Activated naive CD4-positive, alpha-beta T cell (primary cell): ENCODE measurements around the gene POLN.

ENCODE experiments used
- DNase-seq, 4 experiments: peaks; one replicate each; lab custom pipeline; 2025; lab: John Stamatoyannopoulos, UW

POLN gene

DNA sequence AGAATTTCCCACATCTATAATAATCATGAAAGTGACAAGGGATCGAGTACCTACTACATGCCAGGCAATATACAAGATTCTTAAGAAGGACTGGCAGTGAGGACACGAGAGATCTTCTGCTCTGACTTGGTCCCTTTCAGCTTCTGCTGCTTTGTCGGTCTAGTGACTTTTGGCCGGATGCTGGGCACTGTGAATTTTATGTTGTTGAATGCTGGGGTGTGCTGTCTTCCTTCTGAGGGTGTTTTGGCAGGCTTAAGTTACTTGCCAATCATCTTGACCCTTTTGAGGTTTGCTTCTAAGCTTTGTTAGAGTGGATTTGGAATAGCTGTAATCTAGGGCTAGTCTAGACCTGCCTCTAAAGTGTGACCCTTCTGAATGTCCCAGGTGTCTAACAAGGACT lies 159.3 kb downstream of the POLN start:
- no peak for DNase-seq

DNA sequence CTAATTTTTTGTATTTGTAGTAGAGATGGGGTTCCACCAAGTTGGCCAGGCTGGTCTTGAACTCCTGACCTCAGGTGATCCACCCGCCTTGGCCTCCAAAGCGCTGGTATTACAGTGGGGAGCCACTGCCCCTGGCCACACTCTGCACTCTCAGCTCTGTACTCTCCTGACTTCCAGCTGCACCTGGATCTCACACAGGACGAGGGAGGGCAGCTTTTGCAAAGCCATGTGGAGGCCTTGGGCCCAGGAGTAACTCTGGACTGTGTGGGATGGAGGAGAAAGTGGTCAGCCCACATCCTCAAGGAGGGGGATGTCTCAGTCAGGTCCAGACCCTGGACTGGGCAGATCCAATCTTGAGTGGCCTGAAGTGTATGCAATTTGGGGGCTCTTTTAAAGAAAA lies 159.8 kb downstream of the POLN start:
- no peak for DNase-seq

DNA sequence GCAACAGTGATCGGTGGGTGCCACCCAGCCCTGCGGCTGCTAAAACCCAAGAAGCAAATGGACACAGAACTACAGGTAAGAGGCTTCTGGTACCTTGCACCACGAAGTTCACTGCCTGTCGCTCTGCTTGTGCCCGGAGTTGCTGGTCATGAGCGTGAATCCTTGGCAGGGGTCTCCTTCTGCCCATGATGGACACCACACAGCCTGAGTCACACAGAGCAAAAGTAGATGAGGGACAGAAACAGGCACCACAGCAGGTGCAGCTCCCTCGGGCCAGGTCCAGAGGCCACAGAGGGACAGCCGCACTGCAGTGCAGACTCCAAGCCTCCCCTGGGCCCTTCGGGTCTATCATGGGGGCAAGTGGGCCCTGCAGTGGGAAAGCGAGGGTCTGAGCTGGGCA lies 160.4 kb downstream of the POLN start:
- no peak for DNase-seq

DNA sequence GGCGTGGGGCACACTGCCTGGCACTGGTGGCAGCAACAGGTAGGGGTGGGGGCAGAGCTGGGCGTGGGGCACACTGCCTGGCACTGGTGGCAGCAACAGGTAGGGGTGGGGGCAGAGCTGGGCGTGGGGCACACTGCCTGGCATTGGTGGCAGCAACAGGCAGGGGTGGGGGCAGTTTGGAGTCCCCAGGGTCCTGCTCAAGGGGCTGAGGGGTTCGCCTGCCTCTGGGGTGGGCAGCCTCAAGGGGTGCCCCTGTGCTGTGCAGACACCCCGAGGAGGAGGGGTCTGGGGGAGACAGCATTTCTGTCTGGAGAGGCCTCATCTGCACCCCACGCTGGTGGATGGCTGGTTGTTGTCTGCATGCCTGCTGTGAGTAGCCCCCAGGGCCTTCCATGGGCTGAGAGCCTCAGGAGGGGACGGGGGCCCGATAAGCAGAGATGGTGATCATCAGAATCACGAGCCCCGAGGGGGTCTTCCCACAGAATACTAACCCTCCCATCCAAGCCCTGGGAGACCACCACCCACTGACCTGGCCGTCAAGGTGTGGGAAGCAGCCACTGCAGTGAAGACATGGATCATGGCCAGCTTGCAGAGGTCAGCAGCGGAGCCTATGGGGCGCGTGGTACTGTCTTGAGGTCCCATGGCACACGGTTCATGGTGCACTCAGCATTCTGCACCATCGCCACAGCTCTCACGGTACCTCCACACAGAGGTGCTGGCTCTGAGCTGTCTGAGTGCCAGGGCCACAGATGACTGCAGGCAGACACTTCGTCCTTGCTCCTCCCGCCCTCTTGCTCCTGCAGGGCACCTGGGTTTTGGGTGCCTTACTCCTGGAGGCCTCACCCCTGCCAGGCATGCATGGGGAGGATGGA lies 161.3 kb downstream of the POLN start:
- no peak for DNase-seq

DNA sequence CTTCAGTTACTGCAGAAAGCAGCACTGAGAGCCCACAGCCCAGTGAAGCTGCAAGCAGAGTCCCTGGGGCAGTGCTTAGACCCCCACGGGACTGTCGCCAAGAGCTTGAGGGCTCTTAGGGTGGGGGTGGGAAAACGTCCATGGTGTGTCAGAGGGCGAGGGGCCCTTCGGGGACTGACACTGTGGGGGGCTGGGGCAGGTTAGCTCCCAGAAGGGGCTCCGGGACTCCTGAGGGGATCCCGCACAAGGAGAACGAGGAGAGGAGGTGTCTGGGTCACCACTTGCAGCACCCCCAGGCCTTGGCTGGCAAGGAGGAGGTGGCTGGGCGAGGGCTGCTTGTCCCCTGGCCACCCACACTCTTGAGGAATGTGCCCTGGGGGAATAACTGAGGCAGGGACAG lies 162.0 kb downstream of the POLN start:
- DNase-seq: no peak

DNA sequence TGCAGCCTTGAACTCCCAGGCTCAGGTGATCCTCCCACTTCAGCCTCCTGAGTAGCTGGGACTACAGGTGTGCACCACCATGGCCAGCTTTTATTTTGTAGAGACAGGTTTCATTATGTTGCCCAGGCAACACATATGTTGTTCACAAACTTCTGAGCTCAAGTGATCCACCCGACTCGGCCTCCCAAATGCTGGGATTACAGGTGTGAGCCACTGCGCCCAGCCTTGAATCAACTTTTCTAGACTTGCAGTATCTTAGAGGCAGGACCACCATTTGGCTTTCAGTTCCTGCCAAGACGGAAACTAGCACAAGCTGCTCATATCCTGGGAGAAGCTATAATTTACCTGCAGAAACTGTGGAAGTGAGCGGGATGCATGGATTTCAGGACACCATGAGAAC lies 162.9 kb downstream of the POLN start:
- DNase-seq: no peak

DNA sequence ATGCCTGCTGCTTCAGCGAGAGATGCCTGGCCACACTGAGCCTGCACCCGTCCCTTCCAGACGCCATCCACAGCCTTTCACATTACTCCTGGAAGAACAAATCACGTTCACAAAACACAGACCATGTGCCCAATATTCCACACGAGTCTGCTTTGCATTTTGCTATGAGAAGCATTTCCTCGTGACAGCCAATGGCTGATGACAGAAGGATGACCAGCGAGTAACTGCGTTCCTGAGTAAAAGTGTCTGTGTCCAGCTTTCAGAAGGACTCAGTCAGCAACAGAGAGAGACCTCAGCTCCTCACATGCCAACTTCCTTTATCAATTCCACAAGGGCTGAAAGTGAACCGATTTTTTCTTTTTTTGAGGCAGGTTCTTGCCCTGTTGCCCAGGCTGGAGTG lies 163.3 kb downstream of the POLN start:
- DNase-seq: no peak

DNA sequence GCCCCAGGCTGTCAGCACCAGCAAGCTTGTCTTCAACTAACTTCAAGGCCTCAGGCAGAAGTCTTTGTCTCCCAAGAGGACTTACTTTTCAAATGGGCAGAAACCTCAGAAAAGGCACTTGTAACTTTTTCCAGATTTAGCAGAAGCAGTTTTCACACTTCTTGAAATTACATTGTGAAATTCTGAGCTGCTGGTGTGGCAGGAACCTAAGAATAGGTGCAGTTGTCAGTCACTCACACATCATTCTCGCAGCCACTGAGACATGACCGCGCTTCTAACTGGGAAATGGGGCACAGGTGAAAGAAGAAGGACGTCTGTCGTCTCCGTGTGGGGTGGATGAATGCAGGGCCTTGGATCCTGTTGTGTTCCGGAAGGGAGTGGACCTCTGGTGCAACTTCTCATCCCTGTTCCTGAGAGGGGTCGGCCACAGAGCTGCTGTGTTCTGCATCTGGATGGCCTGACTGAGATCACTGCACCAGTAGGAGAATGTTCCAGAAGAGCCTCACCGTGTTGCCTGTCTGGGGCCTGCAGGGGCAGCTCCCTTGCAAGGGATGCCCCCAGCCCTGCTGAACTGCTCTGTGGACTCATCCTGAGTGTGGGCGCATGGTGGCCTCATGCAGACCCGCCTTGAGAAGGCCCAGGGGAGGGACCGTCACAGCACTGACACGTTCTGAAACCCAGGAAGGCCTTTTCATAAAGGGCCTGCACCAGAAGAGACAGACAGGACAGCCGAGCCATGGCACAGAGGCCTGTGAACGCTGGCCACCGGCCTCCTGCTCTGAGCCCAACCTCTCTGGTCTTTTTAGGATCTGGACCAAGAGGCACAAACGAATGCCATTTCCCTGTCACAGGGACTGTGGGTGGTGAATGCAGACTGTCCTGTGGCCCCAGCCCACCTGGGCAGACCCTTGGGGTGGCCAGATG lies 164.1 kb downstream of the POLN start:
- DNase-seq: no peak

DNA sequence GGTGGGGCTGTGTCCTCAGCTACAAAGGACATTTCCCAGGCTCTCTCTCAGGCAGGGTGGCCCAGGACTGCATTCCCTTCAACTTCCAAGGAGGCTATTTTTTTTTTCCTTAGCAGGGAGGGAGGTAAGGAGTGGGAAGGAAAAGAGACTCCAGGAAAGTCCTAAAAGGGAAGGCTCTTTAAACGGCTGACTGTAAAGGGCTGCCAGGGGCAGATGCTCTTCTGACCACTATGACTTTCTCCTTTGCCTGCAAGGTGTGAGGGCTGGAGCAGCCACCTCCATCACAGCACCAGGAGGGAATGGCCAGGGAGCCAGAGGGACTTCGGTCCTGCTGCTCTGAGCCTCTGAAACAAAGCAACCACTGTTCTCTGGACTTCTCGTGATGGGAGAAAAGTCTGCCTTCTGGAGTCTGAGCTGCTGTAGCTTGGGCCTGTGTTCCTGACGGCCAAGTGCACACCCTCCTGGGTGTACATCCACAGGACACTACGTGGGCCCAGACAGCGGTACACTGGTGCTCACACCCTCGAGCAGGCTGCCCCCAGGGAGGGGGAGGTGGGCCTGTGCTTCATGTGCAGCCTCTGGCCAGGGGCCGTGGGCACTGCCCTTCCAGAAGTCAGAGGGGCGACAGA lies 164.9 kb downstream of the POLN start:
- DNase-seq: no peak

DNA sequence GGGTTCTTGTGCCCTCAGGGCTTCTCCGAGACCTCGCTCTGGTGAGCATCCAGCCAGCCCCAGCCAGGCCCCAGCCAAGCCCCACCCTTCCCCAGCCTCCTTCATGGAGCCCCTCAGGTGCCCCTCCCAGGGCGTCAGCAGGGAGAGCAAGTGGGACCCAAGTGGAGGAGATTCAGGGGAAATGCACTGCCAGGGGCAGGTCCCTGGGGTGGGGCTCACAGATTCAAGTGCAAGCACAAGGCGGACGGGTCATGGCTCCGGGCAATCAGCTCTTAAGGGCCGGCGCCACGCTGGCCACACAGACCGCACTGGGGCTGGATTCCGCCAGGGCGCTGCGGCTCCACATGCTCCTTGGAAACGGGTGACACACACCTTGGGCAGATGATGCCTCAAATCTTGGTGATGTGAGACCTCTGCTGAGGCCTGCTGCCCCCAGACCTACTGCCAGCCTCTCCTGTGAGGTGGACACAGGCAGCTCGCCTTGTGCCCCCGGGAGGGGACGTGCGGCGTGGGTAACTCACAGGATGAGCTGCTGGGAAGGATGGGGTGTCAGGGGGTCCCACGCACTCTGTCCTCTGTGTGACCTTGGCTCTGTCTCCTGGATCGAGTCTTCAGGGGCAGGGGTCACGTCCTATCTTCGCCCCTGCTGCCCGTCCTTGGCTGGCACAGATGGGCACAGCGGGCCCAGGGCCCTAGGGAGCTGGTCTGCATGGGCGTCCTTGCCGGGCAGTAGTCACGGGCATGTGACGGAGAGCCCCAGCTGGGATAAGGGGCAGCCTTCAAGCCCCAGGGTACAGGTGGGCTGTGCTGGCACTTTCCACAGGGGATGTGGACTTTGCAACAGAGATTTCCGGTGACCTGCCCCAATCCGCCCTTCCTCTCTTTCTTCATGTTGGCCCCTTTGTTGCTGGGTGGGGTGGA lies 165.7 kb downstream of the POLN start:
- DNase-seq: no peak

DNA sequence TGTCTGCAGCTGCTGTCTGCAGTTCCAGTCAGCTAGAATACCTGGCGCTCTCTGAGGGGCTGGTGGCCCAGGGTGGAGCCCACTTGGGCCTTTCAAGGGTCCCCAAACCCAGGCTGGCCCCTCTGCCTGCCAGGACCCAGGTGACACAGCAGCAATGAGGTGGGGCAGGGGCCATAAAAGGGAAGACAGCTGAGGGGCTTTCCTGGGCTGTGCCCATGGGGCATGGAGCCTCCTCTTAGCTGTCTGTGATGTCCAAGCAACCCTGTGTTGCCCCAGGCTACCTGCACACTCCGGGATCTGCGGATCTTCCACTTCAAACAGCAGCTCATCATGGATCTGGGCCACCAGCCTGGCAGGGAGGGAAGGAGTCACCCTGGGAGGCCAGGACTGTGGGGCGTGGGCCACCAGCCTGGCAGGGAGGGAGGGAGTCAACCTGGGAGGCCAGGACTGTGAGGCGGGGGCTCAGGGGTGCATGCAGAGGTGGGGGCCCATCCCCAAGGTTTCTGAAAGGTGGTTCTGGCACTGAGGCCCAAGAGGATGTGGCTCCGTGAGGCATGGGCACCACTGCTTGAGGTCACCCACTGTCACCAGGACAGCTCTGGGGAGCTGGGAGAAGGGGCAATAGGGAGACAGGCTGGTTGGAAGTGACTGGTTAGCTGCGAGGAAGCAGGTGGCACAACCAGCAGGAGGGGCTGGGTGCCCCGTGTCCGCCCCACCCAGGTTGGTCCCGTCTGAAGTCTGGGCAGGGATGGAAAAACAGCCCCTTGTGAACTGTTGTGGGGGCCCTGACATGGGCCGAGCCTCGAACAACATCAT lies 166.5 kb downstream of the POLN start:
- no peak for DNase-seq

DNA sequence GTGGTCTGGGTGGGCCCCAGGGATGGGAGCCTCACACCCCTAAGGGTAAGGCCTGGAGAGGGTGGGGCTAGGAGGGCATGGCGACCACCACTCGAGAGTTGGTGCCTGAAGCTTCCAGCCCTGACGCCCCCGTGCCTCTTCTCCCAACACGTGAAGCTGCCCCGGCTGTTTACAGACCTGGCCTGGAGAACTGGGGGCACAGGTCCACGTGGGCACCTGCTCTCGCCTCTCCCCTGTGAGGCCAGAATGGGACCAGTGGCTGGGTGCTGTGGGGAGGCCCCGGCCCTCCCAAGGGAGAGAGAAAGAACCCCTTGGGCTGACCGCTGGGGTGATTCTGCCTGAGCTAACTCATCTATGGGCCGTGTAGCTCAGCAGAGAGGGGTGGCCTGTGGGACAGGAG lies 167.3 kb downstream of the POLN start:
- DNase-seq: no peak

DNA sequence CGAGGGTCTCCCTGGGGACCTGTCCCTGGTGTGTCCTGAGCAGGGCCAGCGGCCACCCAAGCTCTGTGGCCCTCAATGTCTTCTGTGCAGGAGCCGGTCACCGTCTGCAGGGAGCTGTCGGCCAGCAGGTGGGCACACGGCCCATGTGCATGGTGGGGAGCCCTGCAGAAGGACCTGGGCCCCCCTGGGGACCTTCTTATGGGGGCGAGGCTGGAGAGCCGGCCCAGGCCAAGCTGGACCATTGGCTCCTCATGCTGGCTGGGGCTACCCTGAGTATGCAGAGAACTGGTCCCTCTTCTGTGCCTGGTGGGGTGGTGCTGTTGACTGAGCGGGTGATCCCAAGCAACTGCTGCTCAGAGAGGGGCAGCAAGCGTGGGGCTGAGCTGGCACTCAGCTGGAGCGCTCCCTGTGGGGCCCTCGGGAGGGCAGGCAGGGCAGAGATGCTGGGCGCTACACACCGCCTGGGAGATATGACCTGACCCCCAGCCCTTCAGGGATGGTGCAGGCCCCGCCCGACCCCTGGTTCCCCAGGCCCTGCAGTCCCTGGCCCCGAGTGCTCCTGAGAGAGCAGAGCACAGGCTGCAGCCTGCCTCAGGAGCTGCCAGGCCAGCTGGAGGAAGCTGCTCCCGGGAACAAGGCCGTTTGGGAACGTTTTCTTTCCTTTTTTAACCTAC lies 168.0 kb downstream of the POLN start:
- no peak for DNase-seq

DNA sequence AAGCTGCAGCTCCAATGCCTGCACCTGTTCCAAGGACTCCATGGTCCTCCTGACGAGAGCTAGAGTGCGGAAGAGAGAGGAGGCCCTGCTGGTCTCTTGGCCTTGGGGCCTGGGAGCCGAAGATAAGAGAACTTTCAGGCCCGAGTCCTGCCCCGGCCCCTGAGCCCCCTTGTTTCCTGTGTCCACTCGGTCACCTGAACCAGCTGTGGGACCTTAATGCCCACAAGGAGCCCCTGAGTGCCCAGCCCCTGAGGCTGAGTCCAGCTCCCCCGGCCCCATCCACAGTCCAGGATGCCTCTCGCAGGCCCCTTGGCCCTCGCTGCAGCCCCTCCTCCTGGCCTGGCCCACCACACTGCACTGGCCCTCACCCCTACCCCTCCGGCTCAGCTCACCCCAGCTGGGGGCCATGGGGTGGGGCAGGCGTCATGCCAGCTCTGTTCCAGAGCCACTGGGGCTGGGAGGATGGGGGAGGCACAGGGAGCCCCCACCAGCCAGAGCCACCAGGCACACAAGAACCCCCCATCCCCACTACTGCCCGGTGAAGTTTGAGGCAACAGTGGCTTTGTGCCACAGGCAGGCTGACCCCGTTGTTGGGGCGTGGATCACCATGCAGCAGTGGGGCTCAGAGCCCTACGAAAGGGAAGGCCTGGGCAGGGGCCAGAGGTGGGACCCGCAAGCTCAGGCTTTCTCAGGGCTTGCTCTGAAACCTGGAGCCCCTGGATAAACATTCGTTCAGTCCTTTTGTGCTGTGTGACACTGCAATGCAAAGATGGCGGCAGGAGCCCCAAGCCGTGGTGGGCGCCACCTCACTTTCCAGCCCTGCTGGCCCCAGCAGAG lies 168.7 kb downstream of the POLN start:
- DNase-seq: no peak

DNA sequence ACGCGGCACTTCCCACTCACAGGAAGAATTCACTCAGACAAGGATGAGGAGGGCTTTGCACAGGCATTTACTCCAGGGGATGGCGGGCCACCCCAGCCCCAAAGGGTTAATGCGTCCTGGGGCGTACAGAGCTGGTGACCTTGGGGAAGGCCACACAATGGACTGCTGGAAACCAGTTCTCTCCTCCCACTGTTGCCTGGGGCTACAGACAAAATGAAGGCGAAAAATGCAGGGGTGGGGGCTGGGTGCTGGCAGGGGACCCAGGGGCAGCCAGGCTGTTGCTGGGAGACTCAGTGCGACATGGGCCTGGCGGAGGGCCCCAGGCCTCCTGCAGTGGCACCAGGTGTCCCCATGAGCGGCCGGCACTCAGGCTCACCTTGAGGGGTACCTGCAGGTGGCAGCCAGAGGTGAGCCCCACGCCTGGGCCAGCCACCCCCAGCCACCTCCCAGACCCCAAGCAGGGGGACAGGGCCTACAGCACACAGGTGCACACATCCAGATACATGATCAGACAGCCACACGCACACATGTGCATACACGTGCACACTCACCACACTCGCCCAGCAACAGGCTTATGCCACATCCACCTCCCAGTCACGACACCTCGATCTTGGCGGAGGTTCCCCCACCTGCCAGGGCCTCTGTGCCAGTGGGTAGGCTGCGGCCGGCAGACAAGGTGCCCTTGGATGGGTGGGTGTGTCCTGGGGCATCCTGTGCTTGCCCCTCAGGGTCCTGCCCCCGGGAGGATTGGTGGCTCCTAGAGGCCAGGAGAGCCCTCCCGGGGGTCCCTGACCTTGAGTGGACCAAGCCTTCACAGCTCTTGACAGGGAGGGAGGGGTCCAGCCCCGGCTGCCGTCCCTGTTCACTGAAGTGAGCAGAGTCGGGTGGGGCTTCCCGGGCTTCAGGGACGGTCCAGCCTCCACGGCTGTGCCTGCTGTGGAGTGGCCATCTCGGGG lies 169.7 kb downstream of the POLN start:
- no peak for DNase-seq

DNA sequence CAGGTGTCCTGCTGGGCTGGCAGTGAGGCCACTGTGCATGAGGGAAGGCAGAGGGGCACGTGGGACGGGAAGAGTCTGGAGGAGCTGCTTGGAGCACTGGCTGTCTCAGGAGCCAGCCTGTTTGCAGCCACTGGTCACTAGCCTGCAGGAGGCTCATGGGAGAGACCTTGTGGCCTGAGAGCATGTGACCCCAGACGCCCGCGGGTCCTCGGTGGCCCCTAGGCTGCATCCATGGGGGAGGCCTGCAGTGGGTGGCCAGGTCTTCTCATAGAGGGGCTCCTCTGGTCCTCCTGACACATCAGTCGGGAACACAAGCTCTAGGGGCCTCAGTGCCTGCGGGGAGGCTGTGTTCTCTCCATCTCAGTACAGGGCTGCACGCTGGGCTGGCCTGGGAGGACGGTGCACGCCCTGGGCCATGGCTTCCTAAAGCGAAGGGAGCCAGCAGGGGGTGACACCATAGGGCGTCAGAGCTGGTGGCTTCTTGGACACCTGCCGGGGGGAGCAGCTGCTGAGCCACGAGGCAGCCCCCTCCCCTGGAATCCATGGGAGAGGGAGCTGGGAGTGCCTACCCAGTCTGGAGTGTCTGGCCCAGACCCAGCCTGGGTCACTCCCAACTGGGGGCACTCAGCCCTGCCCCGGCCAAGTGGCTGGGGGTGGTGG lies 170.5 kb downstream of the POLN start:
- no peak for DNase-seq
